ENCODE data around the gene FHOD3.

- no peak for TF ChIP-seq POLR2AphosphoS5 (IDR thresholded peaks at IDR 0.05; ENCODE audit: low read depth, low read length)
- no peak for TF ChIP-seq POLR2A (IDR thresholded peaks at IDR 0.05; ENCODE audit: low read depth, low read length)
- no peak for TF ChIP-seq TAF1 (IDR thresholded peaks at IDR 0.05; ENCODE audit: low read depth, low read length)
- no peak for TF ChIP-seq SPI1 (IDR thresholded peaks at IDR 0.05; ENCODE audit: low read depth, low read length)
Observed at GRCh38 chr18:36724591-36725001, 427.1 kb downstream of the FHOD3 start.

All from GM12891 (cell line).